ENCODE data around the gene HLA-DQA1. TPM values are rescaled to one million over a fixed set of nuclear protein-coding genes. Genes with fewer than 3 reads are reported as not detected.
A peak's percentile ranks its signal among the peaks of the same experiment; 100 is the strongest.

Gene HLA-DQA1
- total RNA-seq, 3 donors from 2014 or later (not counting 1 experiment from before 2014, with no cell fraction given) = 7.0 to 46.7 (median 39.9) TPM

DNA sequence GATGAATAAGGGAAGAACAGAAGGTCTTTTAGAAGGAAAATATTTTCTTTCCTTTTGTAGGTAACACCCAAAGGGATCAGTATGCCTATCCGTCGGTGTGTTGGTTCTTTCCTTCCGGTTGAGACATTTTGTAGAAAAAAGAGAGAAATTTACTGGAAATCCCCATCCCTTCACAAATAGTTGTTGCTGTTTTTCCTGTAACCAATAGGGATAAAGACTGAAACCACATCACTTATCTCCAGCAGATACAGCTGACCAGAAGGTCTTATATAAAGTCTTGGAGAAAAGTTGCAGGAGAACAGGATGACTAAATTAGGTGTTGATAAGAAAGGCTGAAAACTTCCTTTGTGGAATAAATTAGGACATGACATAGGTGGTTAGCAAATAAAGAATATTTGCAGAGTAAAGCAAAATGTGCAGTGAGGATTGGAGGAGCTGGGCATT lies 32.8 kb upstream of the HLA-DQA1 start:
- peak in 1 of 2 donors; percentile 57 for DNase-seq
- Histone ChIP-seq H3K27me3 (ENCODE audit: control insufficient read depth, insufficient read depth, low read length) (no peaks in the 10 kb centered on the region), H3K36me3 (ENCODE audit: control insufficient read depth, insufficient read depth, low read length) (no peaks in the 10 kb centered on the region), H3K4me1 (ENCODE audit: control insufficient read depth, insufficient read depth, low read length) (no peaks in the 10 kb centered on the region), H3K27ac (ENCODE audit: low read length) (peak overlapping the region; percentile 94), H3K4me3 (ENCODE audit: low read length) (no peak overlapping the region), H3K9me3 (ENCODE audit: control insufficient read depth, insufficient read depth, low read length) (no peaks in the 10 kb centered on the region)
- peak overlapping the region; percentile 74 for H3K4me3 Mint-ChIP-seq
- H3K27ac Mint-ChIP-seq = peak overlapping the region; percentile 70 to 85
- no peaks in the 10 kb centered on the region for H3K9me3 Mint-ChIP-seq
- H3K36me3 Mint-ChIP-seq = no peaks in the 10 kb centered on the region
- H3K27me3 Mint-ChIP-seq (ENCODE audit: low read depth in 2 of 2) = peaks cover 0 to 5% of the 10 kb centered on the region in 2 donors
- peak; percentile 75 to 80 (median 78) for ATAC-seq
- WGBS (ENCODE audit: insufficient coverage) = no CpG with 5 or more reads among the region's 3 CpGs
- TF ChIP-seq, protein P1, sequence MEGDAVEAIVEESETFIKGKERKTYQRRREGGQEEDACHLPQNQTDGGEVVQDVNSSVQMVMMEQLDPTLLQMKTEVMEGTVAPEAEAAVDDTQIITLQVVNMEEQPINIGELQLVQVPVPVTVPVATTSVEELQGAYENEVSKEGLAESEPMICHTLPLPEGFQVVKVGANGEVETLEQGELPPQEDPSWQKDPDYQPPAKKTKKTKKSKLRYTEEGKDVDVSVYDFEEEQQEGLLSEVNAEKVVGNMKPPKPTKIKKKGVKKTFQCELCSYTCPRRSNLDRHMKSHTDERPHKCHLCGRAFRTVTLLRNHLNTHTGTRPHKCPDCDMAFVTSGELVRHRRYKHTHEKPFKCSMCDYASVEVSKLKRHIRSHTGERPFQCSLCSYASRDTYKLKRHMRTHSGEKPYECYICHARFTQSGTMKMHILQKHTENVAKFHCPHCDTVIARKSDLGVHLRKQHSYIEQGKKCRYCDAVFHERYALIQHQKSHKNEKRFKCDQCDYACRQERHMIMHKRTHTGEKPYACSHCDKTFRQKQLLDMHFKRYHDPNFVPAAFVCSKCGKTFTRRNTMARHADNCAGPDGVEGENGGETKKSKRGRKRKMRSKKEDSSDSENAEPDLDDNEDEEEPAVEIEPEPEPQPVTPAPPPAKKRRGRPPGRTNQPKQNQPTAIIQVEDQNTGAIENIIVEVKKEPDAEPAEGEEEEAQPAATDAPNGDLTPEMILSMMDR (IDR thresholded peaks at IDR 0.05) = no peak
- H3K4me1 Mint-ChIP-seq = peaks cover 12 to 13% of the 10 kb centered on the region in 2 donors
- intact Hi-C loops (cut with micrococcal nuclease) = no loop called here

DNA sequence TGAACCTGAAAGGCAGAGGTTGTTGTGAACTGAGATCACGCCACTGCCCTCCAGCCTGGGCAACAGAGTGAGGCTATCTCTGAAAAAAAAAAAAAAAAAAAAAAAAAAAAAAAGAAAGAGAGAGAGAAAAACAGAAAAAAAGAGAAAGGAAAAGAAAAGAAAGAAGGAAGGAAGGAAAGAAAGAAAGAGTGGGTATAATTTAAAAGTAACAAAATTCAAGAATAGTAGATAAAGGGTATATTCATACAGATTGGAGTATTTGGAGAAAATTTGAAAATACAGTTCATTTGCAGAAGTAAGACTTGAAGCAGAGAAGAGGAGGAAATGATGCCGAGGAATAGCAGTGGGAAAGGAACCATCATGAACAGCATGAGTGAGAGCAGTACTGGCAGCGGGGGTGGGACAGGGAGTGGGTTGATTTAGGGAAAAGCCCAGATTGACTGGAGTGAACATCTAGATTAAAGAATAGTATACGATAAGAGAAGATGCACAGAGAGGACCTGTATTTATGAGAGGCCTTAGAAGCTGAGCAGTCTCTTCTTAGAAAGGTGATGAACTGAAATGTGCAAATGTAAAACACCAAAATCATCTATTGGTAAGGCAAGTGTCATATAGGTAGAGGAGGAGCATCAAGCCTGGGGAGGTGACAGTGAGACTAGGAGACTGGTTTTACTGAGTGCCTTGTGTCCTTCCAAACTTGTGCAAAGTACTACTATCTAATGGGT lies 29.8 kb upstream of the HLA-DQA1 start:
- H3K27ac ChIP-seq (ENCODE audit: low read length) = peak overlapping the region; percentile 54
- DNase-seq = no peak
- H3K9me3 ChIP-seq (ENCODE audit: control insufficient read depth, insufficient read depth, low read length) = no peaks in the 10 kb centered on the region
- Mint-ChIP-seq H3K4me3 (no peak overlapping the region), H3K27me3 (ENCODE audit: low read depth in 2 of 2) (peaks cover 0 to 5% of the 10 kb centered on the region in 2 donors), H3K9me3 (no peaks in the 10 kb centered on the region), H3K36me3 (no peaks in the 10 kb centered on the region), H3K27ac (peak overlapping the region in 1 of 2 donors; percentile 6), H3K4me1 (peaks cover 12 to 13% of the 10 kb centered on the region in 2 donors)
- no peaks in the 10 kb centered on the region for H3K36me3 ChIP-seq (ENCODE audit: control insufficient read depth, insufficient read depth, low read length)
- intact Hi-C loops (cut with micrococcal nuclease) = no loop called here
- H3K4me1 ChIP-seq (ENCODE audit: control insufficient read depth, insufficient read depth, low read length) = no peaks in the 10 kb centered on the region
- no peak for ATAC-seq
- TF ChIP-seq, protein P1 (IDR thresholded peaks at IDR 0.05) = no peak
- no peak overlapping the region for H3K4me3 ChIP-seq (ENCODE audit: low read length)
- no peaks in the 10 kb centered on the region for H3K27me3 ChIP-seq (ENCODE audit: control insufficient read depth, insufficient read depth, low read length)
- 82% methylated on average over 2 of the region's 4 CpGs for WGBS (ENCODE audit: insufficient coverage)

DNA sequence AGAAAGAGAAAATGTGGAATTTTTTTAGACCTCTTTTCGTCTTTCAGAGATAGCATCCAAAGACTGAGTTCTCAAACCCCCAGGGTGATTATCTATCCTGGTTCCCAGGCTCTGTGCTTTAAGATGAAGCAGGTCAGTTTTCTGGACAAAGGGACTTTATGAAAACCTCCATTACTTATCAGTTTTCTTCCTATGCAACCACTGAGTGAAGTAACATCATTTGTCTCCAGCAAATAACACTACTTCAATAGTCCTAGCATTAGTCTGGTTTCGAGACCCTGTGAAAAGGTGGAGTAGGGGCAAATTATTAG lies 29.3 kb upstream of the HLA-DQA1 start:
- no peaks in the 10 kb centered on the region for H3K36me3 Mint-ChIP-seq
- H3K9me3 Mint-ChIP-seq = no peaks in the 10 kb centered on the region
- intact Hi-C loops (cut with micrococcal nuclease) = no loop called here
- ATAC-seq (no peak), DNase-seq (no peak)
- no peaks in the 10 kb centered on the region for H3K36me3 ChIP-seq (ENCODE audit: control insufficient read depth, insufficient read depth, low read length)
- H3K9me3 ChIP-seq (ENCODE audit: control insufficient read depth, insufficient read depth, low read length) = no peaks in the 10 kb centered on the region
- H3K27me3 ChIP-seq (ENCODE audit: control insufficient read depth, insufficient read depth, low read length) = no peaks in the 10 kb centered on the region
- peaks cover 12 to 13% of the 10 kb centered on the region in 2 donors for H3K4me1 Mint-ChIP-seq
- WGBS (ENCODE audit: insufficient coverage) = 86% methylated on average over 1 of the region's 2 CpGs
- H3K27me3 Mint-ChIP-seq (ENCODE audit: low read depth in 2 of 2) = peaks cover 0 to 5% of the 10 kb centered on the region in 2 donors
- peak overlapping the region in 1 of 2 donors; percentile 6 for H3K27ac Mint-ChIP-seq
- H3K4me3 Mint-ChIP-seq = no peak overlapping the region
- no peak overlapping the region for H3K4me3 ChIP-seq (ENCODE audit: low read length)
- no peaks in the 10 kb centered on the region for H3K4me1 ChIP-seq (ENCODE audit: control insufficient read depth, insufficient read depth, low read length)
- TF ChIP-seq, protein P1 (IDR thresholded peaks at IDR 0.05) = no peak
- H3K27ac ChIP-seq (ENCODE audit: low read length) = peak overlapping the region; percentile 54
